Caco-2 (cell line): ENCODE measurements around the gene VSIR. TPM values are rescaled to one million over a fixed set of nuclear protein-coding genes. Genes with fewer than 3 reads are reported as not detected.

ENCODE experiments used
- BruUV-seq: library from RNA; stranded (reverse); fragments of 400-500 nt; replicated peaks from 2 replicates; lab custom pipeline; 2021; lab: Mats Ljungman, UMichigan
- CTCF ChIA-PET: fragments of 300-600 bp; sonication (Branson Sonifier 250); formaldehyde crosslinking; loops from one replicate; lab custom pipeline; 2022; ENCODE audit warnings: antibody characterized with exemption; lab: Charles Lee
- POLR2A ChIA-PET: fragments of 300-600 bp; sonication (Branson Sonifier 250); formaldehyde crosslinking; loops from one replicate; lab custom pipeline; 2022; ENCODE audit warnings: antibody characterized with exemption; lab: Charles Lee
- DNase-seq, 2 experiments: peaks; one replicate each; pipeline versions ENCODE4 v3.0.0 to v3.0.0-alpha.2; 2020 to 2022
- H3K27me3 ChIP-seq: replicated peaks from 2 replicates; pipeline ENCODE4 v1.6.0; 2011; ENCODE audit warnings: low read length; ENCODE audit not compliant: control insufficient read depth, insufficient read depth
- H3K36me3 ChIP-seq: 2 replicates; pipeline ENCODE4 v1.5.1; 2011; ENCODE audit warnings: low read length; ENCODE audit not compliant: control insufficient read depth, insufficient read depth
- H3K4me1 ChIP-seq: fragments of 250-450 bp; sonication (Bioruptor Pico); 2 replicates; pipeline ENCODE4 v1.5.1; 2020; ENCODE audit warnings: mild to moderate bottlenecking
- H3K4me3 ChIP-seq: 2 replicates; pipeline ENCODE4 v1.5.1; 2011; ENCODE audit warnings: low read depth, mild to moderate bottlenecking, control low read depth, low read length
- H3K9me3 ChIP-seq: fragments of 250-450 bp; sonication (Bioruptor Pico); 2 replicates; pipeline ENCODE4 v1.5.1; 2020; ENCODE audit warnings: mild to moderate bottlenecking, moderate library complexity
- H3K27ac Mint-ChIP-seq: one replicate; pipeline ENCODE4 v1.8.0; 2022; ENCODE audit warnings: mixed read lengths; ENCODE audit not compliant: unreplicated experiment
- H3K27me3 Mint-ChIP-seq: one replicate; pipeline ENCODE4 v1.8.0; 2022; ENCODE audit warnings: mixed read lengths; ENCODE audit not compliant: insufficient read depth, unreplicated experiment
- H3K36me3 Mint-ChIP-seq: one replicate; pipeline ENCODE4 v1.8.0; 2022; ENCODE audit warnings: mild to moderate bottlenecking, mixed read lengths; ENCODE audit not compliant: insufficient read depth, unreplicated experiment
- H3K4me1 Mint-ChIP-seq: one replicate; pipeline ENCODE4 v1.8.0; 2022; ENCODE audit warnings: low read depth, mixed read lengths; ENCODE audit not compliant: unreplicated experiment
- H3K4me3 Mint-ChIP-seq: one replicate; pipeline ENCODE4 v1.8.0; 2022; ENCODE audit warnings: mild to moderate bottlenecking, moderate library complexity, mixed read lengths; ENCODE audit not compliant: unreplicated experiment
- H3K9me3 Mint-ChIP-seq: one replicate; pipeline ENCODE4 v1.8.0; 2022; ENCODE audit warnings: mixed read lengths; ENCODE audit not compliant: unreplicated experiment
- intact Hi-C: fragments of 100-400 bp; cut with micrococcal nuclease; formaldehyde crosslinking; loops from one replicate; pipeline ENCODE4 v1.10.0; 2022; ENCODE audit not compliant: unreplicated experiment
- total RNA-seq: library from RNA; stranded (reverse); gene quantifications from 2 replicates; pipeline ENCODE4 v1.2.3, GENCODE V29; 2022
- TF ChIP-seq, protein P1 (sequence below), 2 experiments: fragments of 200-600 bp in 1 of 2; IDR thresholded peaks; 1 replicate in 1 of 2; 2 replicates in 1 of 2; pipeline versions ENCODE4 v1.5.1 to v1.8.0; 2011 to 2022; ENCODE audit warnings: antibody characterized with exemption in 1 of 2, control low read depth in 1 of 2, inconsistent platforms in 1 of 2, low read depth in 1 of 2, low read length in 1 of 2, mild to moderate bottlenecking in 1 of 2, moderate library complexity in 1 of 2; ENCODE audit not compliant: insufficient read depth in 1 of 2, severe bottlenecking in 1 of 2, unreplicated experiment in 1 of 2

Gene VSIR
- total RNA-seq, 1 experiment from 2014 or later: 44.0 TPM

DNA sequence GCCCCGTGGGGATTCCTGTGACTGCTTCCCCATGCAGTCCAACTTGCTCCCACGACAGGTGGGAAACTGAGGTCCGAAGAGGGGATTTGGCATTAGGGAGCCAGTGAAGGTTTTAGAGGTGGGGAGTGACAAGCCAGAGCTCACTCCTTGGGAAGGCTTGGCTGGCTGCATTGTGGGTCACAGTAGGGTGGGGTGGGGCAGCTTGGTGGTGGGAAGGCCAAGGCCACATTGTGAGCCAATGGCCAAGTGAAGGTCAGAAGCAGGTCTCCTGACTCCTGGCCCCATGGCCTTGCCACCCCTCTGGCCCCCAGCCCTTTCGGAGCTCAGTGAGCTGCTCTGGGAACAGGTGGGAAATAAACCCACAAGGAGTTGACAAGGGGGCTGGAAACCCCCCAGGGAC is 56.3 kb downstream of the VSIR start:
- BruUV-seq: no TSS peak
- intact Hi-C loops: no loop called here

DNA sequence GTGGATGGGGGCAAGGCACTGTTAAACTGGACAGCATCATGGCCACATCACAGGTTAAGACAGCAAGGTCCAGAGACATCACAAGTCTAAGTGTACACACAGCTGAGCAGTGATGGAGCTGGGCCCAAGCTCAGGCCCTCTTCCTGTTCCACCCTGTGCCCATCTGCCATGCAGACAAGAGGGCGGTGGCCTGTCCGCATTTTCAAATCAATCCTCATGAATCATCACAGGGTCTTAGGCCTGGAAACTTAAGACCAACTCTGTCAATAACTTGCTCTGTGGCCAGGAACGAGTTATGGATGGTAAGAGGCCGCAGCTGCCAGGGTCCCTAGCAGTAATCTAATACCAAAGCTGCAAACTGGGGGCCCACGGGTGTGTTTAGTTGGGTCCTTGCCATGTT is 56.9 kb downstream of the VSIR start:
- no TSS peak for BruUV-seq
- 0 out of 2 replicates have a peak, but pooled peaks cover 1% of the 10 kb centered on the region for H3K27me3 ChIP-seq
- H3K4me1 ChIP-seq: peaks cover 10% of the 10 kb centered on the region
- H3K9me3 Mint-ChIP-seq: no peaks in the 10 kb centered on the region
- no peaks in the 10 kb centered on the region for H3K36me3 ChIP-seq
- no peaks in the 10 kb centered on the region for H3K27me3 Mint-ChIP-seq
- POLR2A ChIA-PET: no interaction called here
- H3K4me3 Mint-ChIP-seq: no peak overlapping the region
- H3K27ac Mint-ChIP-seq: no peak overlapping the region
- H3K4me3 ChIP-seq: no peak overlapping the region
- intact Hi-C loops: no loop called here
- CTCF ChIA-PET: interaction anchor here (0.8 kb wide), 1 partner anchor 8 kb away, joined by 3 read pairs; no protein-coding TSS in a partner anchor
- no peaks in the 10 kb centered on the region for H3K4me1 Mint-ChIP-seq
- H3K9me3 ChIP-seq: no peaks in the 10 kb centered on the region
- TF ChIP-seq, protein P1, sequence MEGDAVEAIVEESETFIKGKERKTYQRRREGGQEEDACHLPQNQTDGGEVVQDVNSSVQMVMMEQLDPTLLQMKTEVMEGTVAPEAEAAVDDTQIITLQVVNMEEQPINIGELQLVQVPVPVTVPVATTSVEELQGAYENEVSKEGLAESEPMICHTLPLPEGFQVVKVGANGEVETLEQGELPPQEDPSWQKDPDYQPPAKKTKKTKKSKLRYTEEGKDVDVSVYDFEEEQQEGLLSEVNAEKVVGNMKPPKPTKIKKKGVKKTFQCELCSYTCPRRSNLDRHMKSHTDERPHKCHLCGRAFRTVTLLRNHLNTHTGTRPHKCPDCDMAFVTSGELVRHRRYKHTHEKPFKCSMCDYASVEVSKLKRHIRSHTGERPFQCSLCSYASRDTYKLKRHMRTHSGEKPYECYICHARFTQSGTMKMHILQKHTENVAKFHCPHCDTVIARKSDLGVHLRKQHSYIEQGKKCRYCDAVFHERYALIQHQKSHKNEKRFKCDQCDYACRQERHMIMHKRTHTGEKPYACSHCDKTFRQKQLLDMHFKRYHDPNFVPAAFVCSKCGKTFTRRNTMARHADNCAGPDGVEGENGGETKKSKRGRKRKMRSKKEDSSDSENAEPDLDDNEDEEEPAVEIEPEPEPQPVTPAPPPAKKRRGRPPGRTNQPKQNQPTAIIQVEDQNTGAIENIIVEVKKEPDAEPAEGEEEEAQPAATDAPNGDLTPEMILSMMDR (IDR thresholded peaks at IDR 0.05; ENCODE audit: insufficient read depth in 1 of 2, low read depth in 1 of 2, low read length in 1 of 2, severe bottlenecking in 1 of 2, unreplicated experiment in 1 of 2): no peak
- no peak for DNase-seq
- H3K36me3 Mint-ChIP-seq: no peaks in the 10 kb centered on the region

More for the DNA sequence above, 56.3 kb downstream of the VSIR start:
- POLR2A ChIA-PET: no interaction called here
- Histone ChIP-seq H3K4me3 (no peak overlapping the region), H3K9me3 (no peaks in the 10 kb centered on the region), H3K36me3 (no peaks in the 10 kb centered on the region), H3K4me1 (peaks cover 10% of the 10 kb centered on the region), H3K27me3 (0 out of 2 replicates have a peak, but pooled peaks cover 1% of the 10 kb centered on the region)
- no peaks in the 10 kb centered on the region for H3K27me3 Mint-ChIP-seq
- no peaks in the 10 kb centered on the region for H3K4me1 Mint-ChIP-seq
- DNase-seq: no peak
- H3K4me3 Mint-ChIP-seq: no peak overlapping the region
- H3K27ac Mint-ChIP-seq: no peak overlapping the region
- H3K9me3 Mint-ChIP-seq: no peaks in the 10 kb centered on the region
- H3K36me3 Mint-ChIP-seq: no peaks in the 10 kb centered on the region
- TF ChIP-seq, protein P1 (IDR thresholded peaks at IDR 0.05; ENCODE audit: insufficient read depth in 1 of 2, low read depth in 1 of 2, low read length in 1 of 2, severe bottlenecking in 1 of 2, unreplicated experiment in 1 of 2): no peak
- CTCF ChIA-PET: no interaction called here

DNA sequence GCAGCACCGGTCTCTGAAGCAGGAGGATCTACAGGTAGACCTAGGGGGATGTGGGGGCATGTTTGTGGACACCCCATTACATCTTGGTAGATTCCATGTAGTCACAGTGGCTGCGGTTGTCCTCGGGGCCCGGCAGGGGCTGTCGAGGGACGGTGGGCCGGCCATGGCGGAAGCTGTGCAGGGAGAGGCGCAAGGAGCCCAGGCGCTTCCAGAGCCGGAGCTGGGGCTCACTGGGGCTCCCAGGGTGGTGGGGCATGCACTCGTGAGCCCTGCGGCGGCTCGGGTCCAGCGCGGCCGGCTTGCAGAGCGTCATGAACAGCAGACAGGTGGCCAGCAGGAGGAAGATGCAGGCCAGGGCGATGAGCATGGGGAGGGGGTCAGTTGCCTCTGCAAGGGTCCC is 57.5 kb downstream of the VSIR start:
- ChIA-PET CTCF (interaction anchor here (0.8 kb wide), 1 partner anchor 8 kb away, joined by 3 read pairs; no protein-coding TSS in a partner anchor), POLR2A (no interaction called here)
- Histone ChIP-seq H3K4me1 (peaks cover 10% of the 10 kb centered on the region), H3K4me3 (no peak overlapping the region), H3K9me3 (no peaks in the 10 kb centered on the region), H3K27me3 (no peaks in the 10 kb centered on the region), H3K36me3 (no peaks in the 10 kb centered on the region)
- Mint-ChIP-seq H3K4me1 (no peaks in the 10 kb centered on the region), H3K27ac (no peak overlapping the region), H3K27me3 (no peaks in the 10 kb centered on the region), H3K9me3 (no peaks in the 10 kb centered on the region), H3K36me3 (no peaks in the 10 kb centered on the region), H3K4me3 (no peak overlapping the region)
- BruUV-seq: no TSS peak
- TF ChIP-seq, protein P1 (IDR thresholded peaks at IDR 0.05; ENCODE audit: insufficient read depth in 1 of 2, low read depth in 1 of 2, low read length in 1 of 2, severe bottlenecking in 1 of 2, unreplicated experiment in 1 of 2): no peak
- no peak for DNase-seq
- intact Hi-C loops: no loop called here
